Keratinocyte (primary cell): ENCODE data around the gene CNTNAP5.

Experiments
- EZH2 ChIP-seq: IDR thresholded peaks from one replicate; pipeline ENCODE4 v1.6.1; 2012; ENCODE audit warnings: inconsistent platforms, mild to moderate bottlenecking, low read length, moderate library complexity
- TF ChIP-seq, protein P1 (sequence below), 3 experiments: IDR thresholded peaks in 1 of 3; conservative IDR thresholded peaks in 1 of 3; optimal IDR thresholded peaks in 1 of 3; 2 replicates in 2 of 3; 3 replicates in 1 of 3; pipeline versions ENCODE3 to v1.5.1; 2011; ENCODE audit warnings: low read length in 3 of 3, mild to moderate bottlenecking in 3 of 3, moderate library complexity in 2 of 3, control low read depth in 1 of 3, inconsistent platforms in 1 of 3; ENCODE audit not compliant: insufficient read depth in 2 of 3; ENCODE audit errors: extremely low read depth in 1 of 3

DNA sequence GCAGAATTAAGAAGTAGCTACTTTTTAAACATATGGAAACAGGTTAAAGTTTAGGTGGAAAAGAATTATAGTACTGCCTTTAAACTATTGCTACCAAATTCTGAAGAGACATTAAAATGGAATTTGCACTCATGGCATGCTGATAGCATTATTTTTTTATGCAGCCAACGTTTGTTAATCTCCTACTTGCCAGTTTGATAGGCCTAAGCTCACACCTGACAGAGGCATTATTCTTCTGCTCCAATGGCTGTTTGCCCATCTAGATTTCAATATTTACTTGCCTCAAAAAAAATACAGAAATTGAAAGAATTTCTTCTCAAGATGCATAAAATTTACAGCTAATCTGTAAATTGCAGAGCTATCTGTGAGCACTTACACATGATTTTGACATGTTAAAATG, 849.6 kb downstream of the CNTNAP5 start:
- TF ChIP-seq, protein P1, sequence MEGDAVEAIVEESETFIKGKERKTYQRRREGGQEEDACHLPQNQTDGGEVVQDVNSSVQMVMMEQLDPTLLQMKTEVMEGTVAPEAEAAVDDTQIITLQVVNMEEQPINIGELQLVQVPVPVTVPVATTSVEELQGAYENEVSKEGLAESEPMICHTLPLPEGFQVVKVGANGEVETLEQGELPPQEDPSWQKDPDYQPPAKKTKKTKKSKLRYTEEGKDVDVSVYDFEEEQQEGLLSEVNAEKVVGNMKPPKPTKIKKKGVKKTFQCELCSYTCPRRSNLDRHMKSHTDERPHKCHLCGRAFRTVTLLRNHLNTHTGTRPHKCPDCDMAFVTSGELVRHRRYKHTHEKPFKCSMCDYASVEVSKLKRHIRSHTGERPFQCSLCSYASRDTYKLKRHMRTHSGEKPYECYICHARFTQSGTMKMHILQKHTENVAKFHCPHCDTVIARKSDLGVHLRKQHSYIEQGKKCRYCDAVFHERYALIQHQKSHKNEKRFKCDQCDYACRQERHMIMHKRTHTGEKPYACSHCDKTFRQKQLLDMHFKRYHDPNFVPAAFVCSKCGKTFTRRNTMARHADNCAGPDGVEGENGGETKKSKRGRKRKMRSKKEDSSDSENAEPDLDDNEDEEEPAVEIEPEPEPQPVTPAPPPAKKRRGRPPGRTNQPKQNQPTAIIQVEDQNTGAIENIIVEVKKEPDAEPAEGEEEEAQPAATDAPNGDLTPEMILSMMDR (optimal IDR thresholded peaks at IDR 0.05 in 1 of 3, IDR thresholded peaks at IDR 0.05 in 1 of 3, conservative IDR thresholded peaks at IDR 0.05 in 1 of 3; ENCODE audit: extremely low read depth in 1 of 3, insufficient read depth in 2 of 3, low read length in 3 of 3) = no peak
- TF ChIP-seq EZH2 = no peak
